HG02885 (cell line): ENCODE data around the gene BIRC5.

Experiments used
- ATAC-seq: cut with Tn5 transposase; IDR thresholded peaks from one replicate; pipeline ENCODE4 v1.9.1; 2021; ENCODE audit warnings: mild to moderate bottlenecking; ENCODE audit not compliant: unreplicated experiment, poor library complexity

The BIRC5 gene

GRCh38 chr17:78269955-78270381, 55.9 kb downstream of the BIRC5 start:
- no peak for ATAC-seq

GRCh38 chr17:78271419-78272170, 57.5 kb downstream of the BIRC5 start:
- ATAC-seq, result no peak

GRCh38 chr17:78272181-78272913, 58.3 kb downstream of the BIRC5 start:
- no peak for ATAC-seq

- ATAC-seq, result no peak
Measured at GRCh38 chr17:78272914-78273258, 58.8 kb downstream of the BIRC5 start.

- ATAC-seq, result no peak
Measured at GRCh38 chr17:78273813-78274212, 59.8 kb downstream of the BIRC5 start.
